OCI-LY1 (cell line): ENCODE results near the gene KRT4.

ENCODE experiments used
- H2AFZ ChIP-seq: fragments of 200-600 bp; sonication (generic), shearing (Covaris generic); 2 replicates; pipeline ENCODE4 v1.6.0; 2014; ENCODE audit warnings: antibody characterized with exemption, mild to moderate bottlenecking, low read length
- H3F3A ChIP-seq: fragments of 200-600 bp; sonication (generic), shearing (Covaris generic); 2 replicates; pipeline ENCODE4 v1.6.0; 2014; ENCODE audit warnings: mild to moderate bottlenecking, antibody characterized with exemption, low read length, moderate library complexity; ENCODE audit not compliant: insufficient read depth
- H3K27ac ChIP-seq: fragments of 200-600 bp; sonication (generic); 2 replicates; pipeline ENCODE4 v1.5.1; 2014; ENCODE audit warnings: low read length, mixed run types, mild to moderate bottlenecking, low read depth; ENCODE audit not compliant: poor library complexity, severe bottlenecking
- H3K27me3 ChIP-seq: fragments of 200-600 bp; sonication (generic); 2 replicates; pipeline ENCODE4 v1.6.0; 2014; ENCODE audit warnings: antibody characterized with exemption, mild to moderate bottlenecking, low read length, moderate library complexity; ENCODE audit not compliant: insufficient read depth
- H3K36me3 ChIP-seq: fragments of 200-600 bp; sonication (generic); 2 replicates; pipeline ENCODE4 v1.6.1; 2014; ENCODE audit warnings: mild to moderate bottlenecking, antibody characterized with exemption, low read length, moderate library complexity, mixed read lengths; ENCODE audit not compliant: insufficient read depth
- H3K4me1 ChIP-seq: fragments of 200-600 bp; sonication (generic); 2 replicates; pipeline ENCODE4 v1.5.1; 2014; ENCODE audit warnings: mild to moderate bottlenecking, low read length, moderate library complexity; ENCODE audit not compliant: insufficient read depth, severe bottlenecking
- H3K4me2 ChIP-seq: fragments of 200-600 bp; sonication (generic), shearing (Covaris generic); 2 replicates; pipeline ENCODE4 v1.6.1; 2014; ENCODE audit warnings: low read length
- H3K4me3 ChIP-seq: fragments of 200-600 bp; sonication (generic); 2 replicates; pipeline ENCODE4 v1.5.1; 2014; ENCODE audit warnings: low read length, low read depth, mild to moderate bottlenecking, mixed read lengths; ENCODE audit not compliant: poor library complexity, severe bottlenecking
- H3K79me2 ChIP-seq: fragments of 200-600 bp; shearing (Covaris generic); 2 replicates; pipeline ENCODE4 v1.6.1; 2016; ENCODE audit warnings: mixed run types, low read length, mixed read lengths; ENCODE audit not compliant: insufficient read depth
- H3K9ac ChIP-seq: fragments of 200-600 bp; sonication (generic), shearing (Covaris generic); 2 replicates; pipeline ENCODE4 v1.6.1; 2014; ENCODE audit warnings: mild to moderate bottlenecking, low read length, mixed read lengths
- H3K9me2 ChIP-seq: fragments of 200-600 bp; sonication (generic), shearing (Covaris generic); 2 replicates; pipeline ENCODE4 v1.6.1; 2014; ENCODE audit warnings: low read depth, mild to moderate bottlenecking, low read length, mixed read lengths
- H3K9me3 ChIP-seq: fragments of 200-600 bp; shearing (Covaris generic); 2 replicates; pipeline ENCODE4 v1.6.1; 2014; ENCODE audit warnings: low read length, mixed read lengths
- H4K20me1 ChIP-seq: fragments of 200-600 bp; sonication (generic), shearing (Covaris generic); 2 replicates; pipeline ENCODE4 v1.6.0; 2016; ENCODE audit warnings: mild to moderate bottlenecking, low read length; ENCODE audit not compliant: insufficient read depth
- CTCF ChIP-seq: fragments of 200-600 bp; sonication (generic), shearing (Covaris generic); IDR thresholded peaks from 2 replicates; pipeline ENCODE4 v1.5.1; 2017; ENCODE audit warnings: mild to moderate bottlenecking, antibody characterized with exemption, low read length, moderate library complexity, mixed read lengths
- EZH2 ChIP-seq: fragments of 200-600 bp; sonication (generic), shearing (Covaris generic); IDR thresholded peaks from 2 replicates; pipeline ENCODE4 v1.8.0; 2017; ENCODE audit warnings: borderline replicate concordance, mixed run types, mild to moderate bottlenecking, antibody characterized with exemption, low read length, moderate library complexity, mixed read lengths

KRT4 gene

GRCh38 chr12:52838609-52839435, 24.9 kb upstream of the KRT4 start:
- H3K9me3 ChIP-seq = no peaks in the 10 kb centered on the region
- no peak overlapping the region for H3K4me2 ChIP-seq
- H4K20me1 ChIP-seq = no peaks in the 10 kb centered on the region
- H3K27ac ChIP-seq = no peak overlapping the region
- no peaks in the 10 kb centered on the region for H3K79me2 ChIP-seq
- peaks cover 5% of the 10 kb centered on the region; the same call in 1 of the 2 replicates for H3K27me3 ChIP-seq
- H3K4me3 ChIP-seq = no peak overlapping the region
- no peak overlapping the region for H2AFZ ChIP-seq
- no peak for TF ChIP-seq EZH2
- TF ChIP-seq CTCF = no peak
- H3K9ac ChIP-seq = no peak overlapping the region
- H3K36me3 ChIP-seq = no peaks in the 10 kb centered on the region
- H3K4me1 ChIP-seq = no peaks in the 10 kb centered on the region
- no peaks in the 10 kb centered on the region for H3K9me2 ChIP-seq
- no peaks in the 10 kb centered on the region for H3F3A ChIP-seq

- H3K9me2 ChIP-seq = no peaks in the 10 kb centered on the region
- TF ChIP-seq EZH2 (no peak), CTCF (no peak)
- no peak overlapping the region for H3K27ac ChIP-seq
- H3K4me1 ChIP-seq = no peaks in the 10 kb centered on the region
- H3K79me2 ChIP-seq = no peaks in the 10 kb centered on the region
- no peak overlapping the region for H3K4me3 ChIP-seq
- no peak overlapping the region for H3K9ac ChIP-seq
- H3K27me3 ChIP-seq = peaks cover 5% of the 10 kb centered on the region; the same call in 1 of the 2 replicates
- no peaks in the 10 kb centered on the region for H3K9me3 ChIP-seq
- no peaks in the 10 kb centered on the region for H3K36me3 ChIP-seq
- no peaks in the 10 kb centered on the region for H3F3A ChIP-seq
- H3K4me2 ChIP-seq = no peak overlapping the region
- H4K20me1 ChIP-seq = no peaks in the 10 kb centered on the region
- no peak overlapping the region for H2AFZ ChIP-seq
Observed at GRCh38 chr12:52837781-52838608, 24.1 kb upstream of the KRT4 start.

GRCh38 chr12:52837413-52837741, 23.5 kb upstream of the KRT4 start:
- H3K27ac ChIP-seq = no peak overlapping the region
- H4K20me1 ChIP-seq = no peaks in the 10 kb centered on the region
- no peak overlapping the region for H3K4me3 ChIP-seq
- no peak overlapping the region for H2AFZ ChIP-seq
- no peak overlapping the region for H3K4me2 ChIP-seq
- no peaks in the 10 kb centered on the region for H3K9me3 ChIP-seq
- no peaks in the 10 kb centered on the region for H3K36me3 ChIP-seq
- TF ChIP-seq CTCF (no peak), EZH2 (no peak)
- H3F3A ChIP-seq = no peaks in the 10 kb centered on the region
- no peaks in the 10 kb centered on the region for H3K79me2 ChIP-seq
- no peaks in the 10 kb centered on the region for H3K4me1 ChIP-seq
- no peak overlapping the region for H3K9ac ChIP-seq
- no peaks in the 10 kb centered on the region for H3K9me2 ChIP-seq
- H3K27me3 ChIP-seq = peaks cover 5% of the 10 kb centered on the region; the same call in 1 of the 2 replicates
